ENCODE measurements around the gene WWC2. TPM values are rescaled to one million over a fixed set of nuclear protein-coding genes. Genes with fewer than 3 reads are reported as not detected.

Gene WWC2
- total RNA-seq = 20.2 and 23.5 TPM in 2 replicates

GRCh38 chr4:183098723-183099536 is at the start of gene WWC2:
Gene WWC2, plus strand, starts transcription at chr4:183099257. Its CDS starts 235 bp downstream, at chr4:183099492.

GRCh38 chr4:183320211-183321059 is 221.4 kb downstream of the WWC2 start, which contains the start of gene CLDN22:
Gene CLDN22, minus strand, starts transcription at chr4:183320276. Its CDS starts 58 bp downstream, at chr4:183320218.

GRCh38 chr4:183322326-183322725 is 223.3 kb downstream of the WWC2 start, which contains the start of gene CLDN24:
Gene CLDN24, minus strand, starts transcription at chr4:183322426. Its CDS starts 0 bp downstream, at chr4:183322426.

Other genes with a start within 250 kb of the WWC2 start
- gene DCTD, start 181.9 kb upstream of the WWC2 start, total RNA-seq = 63.8 and 73.5 TPM in 2 replicates
- gene CLDN22, start 221.0 kb downstream of the WWC2 start, total RNA-seq = not detected in 2 replicates
- not detected in 2 replicates for gene CLDN24, start 223.2 kb downstream of the WWC2 start, total RNA-seq

Measured in mammary microvascular endothelial cell (primary cell).